GM21619 (cell line): ENCODE measurements around the gene CDC123.
"Not testable (repeated sequence)": the region's sequence is repeated elsewhere in the genome, so short reads cannot be mapped to it uniquely, and the experiment has no call there.

Source experiments
- ATAC-seq: cut with Tn5 transposase; IDR thresholded peaks from one replicate; pipeline ENCODE4 v1.9.1; 2021; ENCODE audit not compliant: unreplicated experiment

Gene CDC123, protein sequence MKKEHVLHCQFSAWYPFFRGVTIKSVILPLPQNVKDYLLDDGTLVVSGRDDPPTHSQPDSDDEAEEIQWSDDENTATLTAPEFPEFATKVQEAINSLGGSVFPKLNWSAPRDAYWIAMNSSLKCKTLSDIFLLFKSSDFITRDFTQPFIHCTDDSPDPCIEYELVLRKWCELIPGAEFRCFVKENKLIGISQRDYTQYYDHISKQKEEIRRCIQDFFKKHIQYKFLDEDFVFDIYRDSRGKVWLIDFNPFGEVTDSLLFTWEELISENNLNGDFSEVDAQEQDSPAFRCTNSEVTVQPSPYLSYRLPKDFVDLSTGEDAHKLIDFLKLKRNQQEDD

DNA sequence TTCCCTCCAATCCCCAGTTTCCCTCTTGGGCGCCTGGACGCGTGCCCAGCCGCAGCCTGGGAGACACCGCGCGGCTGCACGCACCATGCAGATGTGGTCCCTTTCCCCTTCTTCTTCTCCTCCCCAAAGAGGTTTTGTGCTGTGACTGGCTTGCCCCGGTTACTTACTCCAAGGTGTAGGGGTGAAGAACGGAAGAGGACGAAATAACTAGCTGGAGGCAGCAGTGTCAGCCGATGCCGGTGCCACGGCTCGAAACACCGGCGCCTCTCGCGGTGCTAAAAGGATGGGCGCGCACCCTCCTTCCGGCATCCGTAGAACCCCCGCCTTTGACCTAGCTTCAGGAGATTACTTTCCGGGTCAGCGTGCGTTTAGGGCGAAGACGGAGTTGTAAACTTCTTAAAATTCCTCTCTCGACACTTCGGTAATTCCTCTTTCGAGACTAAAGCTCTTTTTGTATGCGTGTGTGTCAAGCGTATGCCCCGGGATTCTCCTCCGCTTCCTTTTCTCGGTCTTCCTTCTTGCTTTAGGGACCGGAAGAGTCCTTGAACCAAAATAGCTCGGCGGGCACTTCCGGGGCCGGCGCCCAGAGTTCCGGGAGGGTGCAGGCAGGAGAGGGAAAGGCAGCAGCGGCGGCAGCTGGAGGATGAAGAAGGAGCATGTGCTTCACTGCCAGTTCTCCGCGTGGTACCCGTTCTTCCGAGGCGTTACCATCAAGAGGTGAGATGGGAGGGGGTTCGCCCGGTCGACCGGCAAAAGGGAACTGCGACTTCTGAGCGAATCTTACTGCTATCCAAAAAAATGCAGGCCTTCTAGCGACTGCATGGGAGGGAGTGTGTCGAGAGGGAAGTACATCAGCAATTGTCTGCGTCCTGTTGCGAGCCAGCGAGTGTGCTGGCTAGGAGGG lies at the start of gene CDC123, which contains the start of gene NUDT5:
Gene CDC123 (plus strand): TSS at position 586 of the 904 bp plus-strand sequence. CDS start 58 bp downstream, at position 644.
Gene NUDT5 (minus strand): TSS at position 289 of the 904 bp plus-strand sequence. CDS start 9,600 bp downstream, outside the sequence.
- ATAC-seq, result peak; percentile 88

DNA sequence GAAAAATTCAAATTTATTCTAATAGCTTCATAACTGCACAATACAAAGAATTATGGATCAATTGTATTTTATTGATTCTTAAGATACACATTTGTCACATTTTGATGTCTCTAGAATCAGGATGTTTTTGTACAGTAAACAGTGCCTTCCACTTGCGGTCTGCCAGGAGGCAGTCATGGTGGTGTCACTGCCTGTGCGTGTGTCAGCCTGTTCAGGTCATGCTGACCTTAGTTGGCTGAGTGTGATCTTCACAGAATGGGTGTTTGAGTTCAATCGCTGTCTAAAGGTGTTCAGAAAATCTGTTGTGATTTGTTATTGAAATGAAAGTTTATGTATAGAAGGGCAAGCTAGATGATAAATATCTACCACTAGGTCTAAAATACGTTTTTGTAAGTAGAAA lies 45.8 kb upstream of the CDC123 start:
- no peak for ATAC-seq

DNA sequence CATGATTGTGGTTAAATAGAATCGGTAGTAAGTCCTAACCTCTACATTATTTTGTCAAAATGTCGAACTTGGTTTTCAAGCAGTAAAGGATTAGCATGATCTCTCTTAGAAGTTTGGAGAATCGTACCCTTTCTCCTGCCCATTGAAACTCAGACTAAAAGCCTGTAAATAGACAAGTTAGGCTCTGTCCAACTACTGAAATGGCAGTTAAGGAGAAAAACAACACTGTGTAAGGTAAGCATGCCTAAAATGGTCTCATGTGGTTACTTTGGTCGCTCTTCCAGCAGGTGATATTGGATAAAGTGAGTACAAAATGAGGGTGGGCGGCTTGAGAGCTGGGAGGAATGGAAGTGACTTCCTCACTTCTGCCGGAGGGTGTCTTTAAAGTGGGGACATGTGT lies 41.5 kb upstream of the CDC123 start:
- ATAC-seq, result no peak

DNA sequence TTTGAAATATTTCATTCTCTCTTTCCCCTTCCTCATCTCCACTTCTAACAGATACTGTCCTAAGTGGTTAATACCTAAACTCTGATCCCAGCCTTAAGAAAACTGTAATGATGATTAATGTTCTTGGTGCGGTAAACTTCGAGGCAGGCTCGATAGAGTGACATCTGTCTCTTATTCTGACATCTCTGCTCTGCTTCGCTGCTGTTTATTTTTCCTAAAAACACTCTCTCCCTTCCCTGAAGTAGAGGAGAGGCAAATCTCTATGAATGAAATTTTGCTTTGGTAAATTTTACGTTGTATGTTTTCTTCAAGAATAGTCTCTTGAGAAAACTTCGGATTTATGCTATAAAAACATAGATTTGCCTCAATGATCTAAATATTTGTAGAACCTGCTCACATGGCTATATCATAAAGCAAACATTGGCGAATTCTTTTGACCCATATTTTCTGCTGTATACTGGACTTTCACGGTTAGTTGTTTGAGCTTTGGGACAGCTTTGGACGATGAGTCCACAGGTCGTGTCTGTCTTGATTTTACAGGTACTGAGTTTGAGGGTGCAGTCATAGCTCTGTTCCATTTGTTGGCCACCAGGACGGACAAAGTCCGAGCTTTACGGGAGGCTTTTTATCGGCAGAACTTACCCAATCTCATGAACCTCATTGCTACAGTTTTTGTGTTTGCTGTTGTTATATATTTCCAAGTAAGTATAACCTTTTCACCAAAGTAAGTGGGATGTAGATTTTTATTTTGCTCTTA lies 39.4 kb upstream of the CDC123 start:
- ATAC-seq, result no peak

GRCh38 chr10:12158111-12158510 lies 37.9 kb upstream of the CDC123 start:
- ATAC-seq, result no peak

- no peak for ATAC-seq
These were observed 35.3 kb upstream of the CDC123 start for GRCh38 chr10:12160664-12161063.

DNA sequence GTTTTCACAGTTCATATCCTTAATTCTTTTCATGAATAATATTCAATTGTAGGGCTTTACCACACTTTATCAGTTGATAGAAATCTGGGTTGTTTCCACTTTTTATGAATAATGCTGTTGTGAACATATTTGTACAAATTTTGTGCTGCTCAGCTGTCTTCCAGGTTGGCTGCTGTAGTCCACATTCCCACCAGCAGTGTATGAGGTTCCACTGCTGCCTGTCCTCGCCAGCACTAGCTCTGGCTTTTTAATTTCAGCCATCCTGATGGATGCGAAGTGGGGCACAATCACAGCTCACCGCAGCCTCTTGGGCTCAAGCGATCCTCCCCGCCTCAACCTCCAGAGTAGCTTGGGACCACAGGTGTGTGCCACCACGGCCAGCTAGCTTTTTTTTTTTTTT lies 33.1 kb upstream of the CDC123 start:
- ATAC-seq, result no peak

DNA sequence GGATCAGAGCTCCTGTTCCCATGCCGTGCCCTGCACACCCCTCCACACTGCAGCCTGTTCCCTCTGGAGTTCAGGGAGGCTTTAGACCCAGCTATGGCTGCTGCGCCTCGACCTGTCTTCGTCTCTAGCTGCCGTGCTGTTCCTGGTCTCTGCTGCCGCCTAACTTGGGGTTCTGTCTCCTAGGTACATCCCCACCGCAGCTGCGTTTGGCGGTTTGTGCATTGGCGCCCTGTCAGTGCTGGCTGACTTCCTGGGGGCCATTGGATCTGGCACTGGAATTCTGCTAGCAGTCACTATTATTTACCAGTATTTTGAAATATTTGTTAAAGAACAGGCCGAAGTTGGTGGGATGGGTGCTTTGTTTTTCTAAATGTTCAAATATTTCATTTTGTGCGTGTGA lies 31.9 kb upstream of the CDC123 start:
- no peak for ATAC-seq

DNA sequence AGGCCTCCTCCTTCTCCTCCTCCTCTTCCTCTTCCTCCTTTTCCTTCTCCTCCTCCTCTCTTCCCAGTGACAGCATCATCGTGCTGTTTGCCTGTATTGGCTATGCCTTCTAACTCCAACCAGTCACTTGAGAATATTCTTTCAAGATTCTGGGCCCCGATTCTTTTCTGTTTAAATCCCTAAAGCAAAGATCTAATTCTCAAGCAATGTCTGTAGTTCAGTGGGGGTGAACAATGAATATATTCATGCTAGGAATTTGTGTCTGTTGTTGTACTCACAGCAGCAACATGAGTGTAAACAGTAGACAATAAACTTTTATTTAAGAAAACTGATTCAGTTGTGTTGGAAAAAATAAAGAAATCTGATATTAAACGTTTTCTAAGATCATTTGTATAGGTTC lies 31.0 kb upstream of the CDC123 start:
- no peak for ATAC-seq

DNA sequence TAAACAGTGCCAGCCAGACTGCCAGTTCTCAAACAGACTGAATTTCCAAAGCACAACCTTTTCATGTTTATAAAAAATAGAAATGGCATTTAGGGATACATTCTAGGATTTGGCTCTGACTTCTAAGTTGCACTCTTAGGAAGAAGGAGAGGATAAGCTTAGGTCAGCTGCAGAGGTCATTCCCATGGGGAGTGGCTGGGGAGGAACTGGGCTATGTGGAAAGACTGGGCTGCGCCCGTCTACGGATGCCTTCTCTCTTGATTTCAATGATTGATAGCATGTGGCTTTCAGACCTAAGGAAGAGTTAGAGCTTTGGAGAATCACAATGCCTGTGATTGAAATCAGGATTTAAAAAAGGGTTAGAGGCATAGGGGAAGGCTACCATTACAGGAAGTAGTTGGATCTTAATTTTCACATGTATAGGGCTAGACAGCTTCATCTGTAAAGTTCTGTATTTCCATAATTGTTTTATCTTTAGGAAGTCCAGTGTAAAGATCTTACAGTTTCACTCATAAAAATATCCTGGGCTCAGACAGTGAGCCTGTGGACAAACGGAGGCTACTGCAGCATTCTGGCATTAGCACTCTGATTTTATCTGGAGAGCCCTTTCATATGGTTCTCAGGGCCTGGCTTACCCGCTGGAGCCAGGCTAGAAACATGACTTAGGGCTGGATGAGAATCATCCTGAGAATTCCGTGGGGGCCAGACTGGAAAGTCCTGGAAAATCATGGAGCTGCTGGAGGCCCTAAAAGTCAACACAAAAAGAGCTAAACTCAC lies 29.8 kb upstream of the CDC123 start:
- ATAC-seq, result no peak

DNA sequence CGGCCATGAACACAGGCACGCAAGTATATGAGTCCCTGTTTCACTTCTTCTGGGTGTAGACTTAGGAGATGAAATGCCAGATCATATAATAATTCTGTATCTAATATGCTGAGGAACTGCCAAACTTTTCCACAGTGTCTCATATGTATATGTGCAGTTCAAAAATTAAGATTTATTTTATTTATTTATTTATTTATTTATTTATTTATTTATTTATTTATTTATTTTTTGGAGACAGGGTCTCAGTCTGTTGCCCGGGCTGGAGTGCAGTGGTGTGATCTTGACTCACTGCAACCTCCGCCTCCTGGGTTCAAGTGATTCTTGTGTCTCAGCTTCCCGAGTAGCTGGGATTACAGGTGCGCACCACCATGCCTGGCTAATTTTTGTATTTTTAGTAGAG lies 24.5 kb upstream of the CDC123 start:
- not testable (repeated sequence) for ATAC-seq

DNA sequence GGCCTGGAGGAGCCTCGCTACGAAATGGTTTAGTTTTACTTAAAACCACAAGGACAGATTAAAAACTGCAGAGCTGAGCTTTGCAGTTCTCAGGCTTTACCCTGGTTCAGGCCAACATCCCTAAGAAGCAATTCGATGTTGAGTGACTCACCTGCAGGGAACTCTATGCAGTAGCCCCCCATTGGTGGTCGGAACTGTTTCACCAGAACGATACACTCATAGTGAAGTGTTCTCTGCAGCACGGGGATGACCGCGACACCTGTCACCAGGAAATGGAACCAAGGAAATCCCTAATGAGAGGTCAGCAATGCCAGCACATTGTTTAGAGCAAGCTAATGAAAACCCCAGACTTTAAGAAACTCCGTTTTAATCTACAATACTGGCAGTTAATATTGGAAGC lies 18.3 kb upstream of the CDC123 start:
- no peak for ATAC-seq

- ATAC-seq, result no peak
These were observed 16.3 kb upstream of the CDC123 start for GRCh38 chr10:12179606-12180170.

DNA sequence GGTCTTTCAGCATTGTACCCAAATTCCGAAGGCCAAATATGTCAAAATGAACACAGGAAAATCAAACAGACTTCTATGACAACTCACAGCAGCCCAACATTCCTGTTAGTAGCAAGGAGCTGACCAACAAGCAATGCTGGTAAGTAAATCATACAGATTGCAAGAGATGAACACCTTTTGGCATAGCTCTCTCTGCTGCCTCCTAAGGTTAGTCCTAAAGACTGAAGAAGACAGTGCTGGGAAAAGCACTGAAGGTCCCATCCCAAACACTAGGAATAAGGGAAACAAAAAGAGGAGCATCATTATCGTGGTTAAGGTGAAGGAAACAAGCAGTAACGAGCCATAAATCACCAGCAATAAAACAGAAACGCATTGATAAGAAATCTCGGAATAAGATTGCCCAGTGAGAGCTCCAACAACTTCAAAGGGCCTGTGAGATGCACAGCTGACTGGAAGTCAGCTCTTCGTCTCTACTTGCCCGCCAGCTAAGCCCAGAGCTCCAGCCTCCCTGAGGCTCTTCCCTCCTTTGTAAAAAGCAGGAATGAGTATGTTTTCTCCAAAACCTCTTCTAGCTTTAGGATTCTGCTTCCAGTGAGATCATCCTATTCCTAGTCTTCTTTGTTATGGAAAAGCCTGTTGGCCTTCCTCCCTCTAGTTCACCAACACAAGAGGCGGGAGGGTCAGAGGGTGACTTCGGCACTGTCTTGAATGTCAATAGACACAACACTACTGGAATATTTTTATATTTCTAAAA lies 15.6 kb upstream of the CDC123 start:
- no peak for ATAC-seq

GRCh38 chr10:12181065-12181775 lies 14.8 kb upstream of the CDC123 start:
- peak; percentile 72 for ATAC-seq

- ATAC-seq, result no peak
These were observed 11.8 kb upstream of the CDC123 start for GRCh38 chr10:12184165-12184564.

DNA sequence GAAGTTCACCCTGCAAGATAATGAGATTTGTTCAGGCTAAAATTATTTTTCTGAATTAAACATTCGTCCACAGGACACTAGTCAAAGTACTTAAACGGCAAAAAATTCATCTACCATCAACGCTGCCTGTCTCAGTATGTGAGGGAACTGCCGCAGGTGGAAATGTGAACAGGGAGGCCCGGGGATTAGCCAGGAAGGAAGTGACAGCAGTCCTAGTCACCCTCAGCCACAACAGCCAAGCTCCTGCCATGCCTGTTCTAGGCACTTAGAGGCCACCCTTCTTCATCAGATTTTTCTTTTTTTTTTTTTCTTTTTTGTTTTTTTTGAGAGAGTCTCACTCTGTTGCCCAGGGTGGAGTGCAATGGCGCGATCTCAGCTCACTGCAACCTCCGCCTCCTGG lies 9.7 kb upstream of the CDC123 start:
- no peak for ATAC-seq

GRCh38 chr10:12187321-12187905 lies 8.6 kb upstream of the CDC123 start:
- no peak for ATAC-seq
